ENCODE results near the gene TIGD7. TPM values are rescaled to one million over a fixed set of nuclear protein-coding genes. Genes with fewer than 3 reads are reported as not detected.

The TIGD7 gene
- total RNA-seq, 4 donors from 2014 or later, result 0.20 to 4.3 (median 2.5) TPM; not detected in 1

DNA sequence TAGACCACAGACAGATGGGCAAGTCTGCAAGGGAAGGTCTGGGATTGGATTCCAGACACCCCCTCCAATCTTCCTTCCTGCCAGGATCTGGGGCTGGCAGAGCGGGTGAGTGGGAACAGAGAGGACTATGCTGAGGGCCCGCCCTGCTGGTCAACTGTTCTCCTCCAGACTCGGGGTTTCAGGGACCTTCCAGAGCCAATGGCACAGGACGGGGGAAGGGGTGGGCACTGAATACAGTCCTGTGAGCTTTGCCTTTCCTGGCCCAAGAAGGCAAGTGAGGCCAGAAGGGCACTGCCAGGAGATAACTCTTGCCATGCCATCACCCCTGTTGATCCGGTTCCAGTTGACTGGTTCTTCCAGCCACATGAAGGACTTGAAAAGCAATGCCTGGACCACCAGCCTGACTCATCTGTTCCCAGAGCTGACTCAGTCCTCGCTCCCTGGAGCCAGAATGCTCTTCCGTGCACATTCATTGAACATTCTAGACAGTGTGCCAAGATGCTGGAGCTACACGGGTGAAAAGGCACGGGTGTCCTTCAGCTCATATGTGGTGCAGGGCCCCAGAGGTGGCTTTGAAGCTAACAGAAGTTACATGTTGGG lies 48.3 kb downstream of the TIGD7 start:
- 80% methylated on average over 9 of the region's 9 CpGs; no CpG with 5 or more reads in 1 of the 2 donors for WGBS, 2 donors (ENCODE audit: low coverage in 1 of 2)
- Histone ChIP-seq H3K9me3 (no peaks in the 10 kb centered on the region), H3K27ac (no peak overlapping the region), H3K4me3 (no peak overlapping the region), H3K27me3 (peaks cover 6% of the 10 kb centered on the region), H3K4me1 (no peaks in the 10 kb centered on the region), H3K36me3 (no peaks in the 10 kb centered on the region)
- in situ Hi-C loops (cut with MboI; ENCODE audit: low pct_ligation_motif_present in 1 of 4, low pct_unique_long_range_greater_than_20kb in 1 of 4, low sequenced_read_pairs in 3 of 4), result no loop called here
- intact Hi-C loops (cut with DNase I; ENCODE audit: low total_unique reads), result no loop called here
- TF ChIP-seq EP300 (IDR thresholded peaks at IDR 0.05; ENCODE audit: low read depth) (no peak), POLR2AphosphoS5 (IDR thresholded peaks at IDR 0.05) (no peak), POLR2A (IDR thresholded peaks at IDR 0.05) (no peak)
- TF ChIP-seq, protein P1, sequence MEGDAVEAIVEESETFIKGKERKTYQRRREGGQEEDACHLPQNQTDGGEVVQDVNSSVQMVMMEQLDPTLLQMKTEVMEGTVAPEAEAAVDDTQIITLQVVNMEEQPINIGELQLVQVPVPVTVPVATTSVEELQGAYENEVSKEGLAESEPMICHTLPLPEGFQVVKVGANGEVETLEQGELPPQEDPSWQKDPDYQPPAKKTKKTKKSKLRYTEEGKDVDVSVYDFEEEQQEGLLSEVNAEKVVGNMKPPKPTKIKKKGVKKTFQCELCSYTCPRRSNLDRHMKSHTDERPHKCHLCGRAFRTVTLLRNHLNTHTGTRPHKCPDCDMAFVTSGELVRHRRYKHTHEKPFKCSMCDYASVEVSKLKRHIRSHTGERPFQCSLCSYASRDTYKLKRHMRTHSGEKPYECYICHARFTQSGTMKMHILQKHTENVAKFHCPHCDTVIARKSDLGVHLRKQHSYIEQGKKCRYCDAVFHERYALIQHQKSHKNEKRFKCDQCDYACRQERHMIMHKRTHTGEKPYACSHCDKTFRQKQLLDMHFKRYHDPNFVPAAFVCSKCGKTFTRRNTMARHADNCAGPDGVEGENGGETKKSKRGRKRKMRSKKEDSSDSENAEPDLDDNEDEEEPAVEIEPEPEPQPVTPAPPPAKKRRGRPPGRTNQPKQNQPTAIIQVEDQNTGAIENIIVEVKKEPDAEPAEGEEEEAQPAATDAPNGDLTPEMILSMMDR (IDR thresholded peaks at IDR 0.05), result no peak
- DNase-seq, result no peak

DNA sequence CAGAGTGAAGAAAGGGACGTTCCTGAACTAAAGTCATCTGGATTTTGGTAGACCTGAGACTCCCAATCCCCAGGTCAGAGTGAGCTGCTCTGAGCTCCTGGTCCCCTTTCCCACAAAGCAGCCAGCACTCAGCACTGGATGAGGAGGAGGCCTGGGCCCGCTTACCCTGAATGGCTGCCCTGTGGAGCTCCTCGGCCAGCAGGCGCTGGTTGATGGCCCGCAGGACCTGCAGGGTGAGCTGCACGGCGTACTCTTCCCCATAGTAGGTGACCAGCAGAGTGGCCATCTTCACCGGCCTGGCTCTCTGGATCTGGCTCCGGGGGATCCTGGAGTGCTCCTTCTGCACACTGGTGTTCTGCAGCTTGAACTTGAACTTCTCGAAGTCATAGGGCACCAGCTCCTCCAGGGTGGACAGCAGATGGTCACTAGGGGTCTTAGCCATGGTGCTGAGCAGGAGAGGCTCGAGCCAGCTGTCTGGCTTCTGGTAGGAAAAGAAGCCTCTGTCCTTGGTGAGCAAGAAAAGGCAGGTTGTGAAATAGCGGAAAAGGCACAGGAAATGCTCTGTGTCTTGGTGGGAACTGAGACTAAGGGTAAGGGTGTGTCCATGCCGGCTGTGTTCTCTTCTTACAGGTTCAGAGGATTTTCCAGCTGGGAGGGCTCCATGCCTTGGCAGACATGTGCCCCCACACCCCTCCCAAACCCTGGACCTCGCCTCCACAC lies 48.9 kb downstream of the TIGD7 start, which contains the start of gene MEFV:
TSS of gene MEFV (minus strand) at position 488 of the 720 bp plus-strand sequence. CDS start at position 442, 46 bp downstream.
- intact Hi-C loops (cut with DNase I; ENCODE audit: low total_unique reads), result no loop called here
- TF ChIP-seq, protein P1 (IDR thresholded peaks at IDR 0.05), result no peak
- TF ChIP-seq EP300 (IDR thresholded peaks at IDR 0.05; ENCODE audit: low read depth), result no peak
- no peak for TF ChIP-seq POLR2AphosphoS5 (IDR thresholded peaks at IDR 0.05)
- Histone ChIP-seq H3K36me3 (no peaks in the 10 kb centered on the region), H3K27me3 (peaks cover 6% of the 10 kb centered on the region), H3K4me3 (peak within 1 kb of the TSS in 1 of 4 donors; percentile 0), H3K9me3 (no peaks in the 10 kb centered on the region), H3K27ac (no peak within 1 kb of the TSS), H3K4me1 (no peaks in the 10 kb centered on the region)
- WGBS, 2 donors (ENCODE audit: low coverage in 1 of 2), result 80% methylated on average over 13 of the region's 14 CpGs; no CpG with 5 or more reads in 1 of the 2 donors
- peak; percentile 9 for DNase-seq
- in situ Hi-C loops (cut with MboI; ENCODE audit: low pct_ligation_motif_present in 1 of 4, low pct_unique_long_range_greater_than_20kb in 1 of 4, low sequenced_read_pairs in 3 of 4), result no loop called here

DNA sequence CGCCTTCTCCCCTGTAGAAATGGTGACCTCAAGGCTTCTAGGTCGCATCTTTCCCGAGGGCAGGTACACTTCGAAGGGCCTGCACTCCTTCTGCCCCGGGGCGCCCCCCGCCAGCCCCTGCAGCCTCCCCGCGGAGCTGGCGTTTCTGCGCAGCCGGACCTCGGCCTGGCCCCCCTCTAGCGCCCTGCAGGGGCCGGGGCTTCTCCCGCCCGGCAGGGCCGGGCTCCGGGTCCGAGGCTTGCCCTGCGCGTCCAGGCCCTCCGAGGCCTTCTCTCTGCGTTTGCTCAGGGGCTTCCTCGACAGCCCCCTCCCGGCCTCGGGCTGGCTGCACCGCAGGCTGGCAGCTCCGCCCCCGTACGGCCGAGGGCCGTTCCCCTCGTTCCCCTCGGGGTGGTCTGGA lies 50.9 kb downstream of the TIGD7 start:
- WGBS, 2 donors (ENCODE audit: low coverage in 1 of 2), result 72% methylated on average over 33 of the region's 35 CpGs; no CpG with 5 or more reads in 1 of the 2 donors
- Histone ChIP-seq H3K27ac (no peak overlapping the region), H3K9me3 (no peaks in the 10 kb centered on the region), H3K36me3 (no peaks in the 10 kb centered on the region), H3K4me3 (no peak overlapping the region), H3K27me3 (peaks cover 6% of the 10 kb centered on the region), H3K4me1 (no peaks in the 10 kb centered on the region)
- TF ChIP-seq, protein P1 (IDR thresholded peaks at IDR 0.05), result no peak
- TF ChIP-seq EP300 (IDR thresholded peaks at IDR 0.05; ENCODE audit: low read depth), result no peak
- no peak for TF ChIP-seq POLR2AphosphoS5 (IDR thresholded peaks at IDR 0.05)
- no peak for TF ChIP-seq POLR2A (IDR thresholded peaks at IDR 0.05)
- intact Hi-C loops (cut with DNase I; ENCODE audit: low total_unique reads) (no loop called here), in situ Hi-C loops (cut with MboI; ENCODE audit: low pct_ligation_motif_present in 1 of 4, low pct_unique_long_range_greater_than_20kb in 1 of 4, low sequenced_read_pairs in 3 of 4) (no loop called here)
- no peak for DNase-seq

DNA sequence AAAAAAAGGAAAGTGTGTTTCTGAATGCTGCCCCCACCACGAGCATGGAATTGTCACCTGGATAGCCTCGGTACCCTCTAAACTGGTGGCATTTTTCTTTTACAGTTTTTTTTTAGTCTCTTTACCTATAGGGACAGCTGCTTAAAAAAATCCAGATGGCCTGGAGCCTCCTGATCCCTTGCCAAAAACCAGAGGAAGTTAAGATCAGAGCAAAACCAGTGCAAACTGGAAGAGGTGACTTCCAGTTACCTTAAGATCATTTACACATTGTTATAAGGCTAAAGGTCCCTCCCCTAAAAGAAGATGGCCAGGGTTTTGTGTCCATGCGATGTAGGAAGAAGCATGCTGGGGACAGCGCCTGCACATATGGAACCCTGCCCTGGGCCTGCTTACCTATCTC lies 52.3 kb downstream of the TIGD7 start:
- H3K27ac ChIP-seq, result no peak overlapping the region
- TF ChIP-seq POLR2A (IDR thresholded peaks at IDR 0.05) (no peak), POLR2AphosphoS5 (IDR thresholded peaks at IDR 0.05) (no peak), EP300 (IDR thresholded peaks at IDR 0.05; ENCODE audit: low read depth) (no peak)
- TF ChIP-seq, protein P1 (IDR thresholded peaks at IDR 0.05), result no peak
- in situ Hi-C loops (cut with MboI; ENCODE audit: low pct_ligation_motif_present in 1 of 4, low pct_unique_long_range_greater_than_20kb in 1 of 4, low sequenced_read_pairs in 3 of 4), result no loop called here
- H3K4me3 ChIP-seq, result no peak overlapping the region
- no peaks in the 10 kb centered on the region for H3K9me3 ChIP-seq
- no peaks in the 10 kb centered on the region for H3K4me1 ChIP-seq
- H3K36me3 ChIP-seq, result no peaks in the 10 kb centered on the region
- intact Hi-C loops (cut with DNase I; ENCODE audit: low total_unique reads), result no loop called here
- DNase-seq, result no peak
- WGBS, 2 donors (ENCODE audit: low coverage in 1 of 2), result 68 to 87% methylated on average over 3 to 4 of the region's 4 CpGs
- H3K27me3 ChIP-seq, result peaks cover 6% of the 10 kb centered on the region

Data from transverse colon (tissue), 4 donors.